HG02870 (cell line): Measurements from ENCODE around the gene RND2.
"Not testable (repeated sequence)": the region's sequence is repeated elsewhere in the genome, so short reads cannot be mapped to it uniquely, and the experiment has no call there.

Source experiments
- ATAC-seq: cut with Tn5 transposase; IDR thresholded peaks from one replicate; pipeline ENCODE4 v1.9.1; 2021; ENCODE audit warnings: mild to moderate bottlenecking, moderate library complexity; ENCODE audit not compliant: unreplicated experiment

The RND2 gene

DNA sequence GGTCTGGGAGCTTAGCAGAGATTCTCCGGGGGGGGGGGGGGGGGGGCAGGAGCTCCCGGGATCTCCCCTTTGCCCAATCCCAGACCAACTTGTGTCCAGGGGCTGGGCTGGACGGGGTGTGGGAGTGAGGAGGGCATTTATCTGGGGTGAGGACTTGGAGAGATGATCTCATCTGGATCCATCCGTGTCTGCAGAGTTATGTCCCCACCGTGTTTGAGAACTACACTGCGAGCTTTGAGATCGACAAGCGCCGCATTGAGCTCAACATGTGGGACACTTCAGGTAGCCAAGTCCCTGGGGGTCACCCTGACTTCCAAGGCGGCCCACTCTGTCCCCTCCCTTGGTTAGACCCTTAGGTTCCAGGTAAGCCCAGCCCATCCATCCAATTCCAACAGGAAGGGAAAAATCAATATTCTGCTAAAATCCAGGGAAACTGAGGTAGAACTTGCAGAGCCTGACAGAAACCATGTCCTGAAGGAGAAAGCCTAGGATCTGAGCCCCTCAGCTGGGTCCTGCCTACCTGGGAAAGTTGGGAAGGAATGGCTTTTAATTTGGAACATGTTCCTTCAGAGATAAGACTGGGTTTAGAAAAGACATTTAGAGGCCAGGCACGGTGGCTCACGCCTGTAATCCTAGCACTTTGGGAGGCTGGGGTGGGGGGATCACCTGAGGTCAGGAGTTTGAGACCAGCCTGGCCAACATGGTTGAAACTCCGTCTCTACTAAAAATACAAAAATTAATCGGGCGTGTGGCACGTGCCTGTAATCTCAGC lies 921 bp downstream of the RND2 start:
- ATAC-seq: no peak

GRCh38 chr17:43026595-43026994 lies 1.6 kb downstream of the RND2 start:
- ATAC-seq: no peak

GRCh38 chr17:43027091-43028032 lies 2.3 kb downstream of the RND2 start:
- ATAC-seq: no peak

DNA sequence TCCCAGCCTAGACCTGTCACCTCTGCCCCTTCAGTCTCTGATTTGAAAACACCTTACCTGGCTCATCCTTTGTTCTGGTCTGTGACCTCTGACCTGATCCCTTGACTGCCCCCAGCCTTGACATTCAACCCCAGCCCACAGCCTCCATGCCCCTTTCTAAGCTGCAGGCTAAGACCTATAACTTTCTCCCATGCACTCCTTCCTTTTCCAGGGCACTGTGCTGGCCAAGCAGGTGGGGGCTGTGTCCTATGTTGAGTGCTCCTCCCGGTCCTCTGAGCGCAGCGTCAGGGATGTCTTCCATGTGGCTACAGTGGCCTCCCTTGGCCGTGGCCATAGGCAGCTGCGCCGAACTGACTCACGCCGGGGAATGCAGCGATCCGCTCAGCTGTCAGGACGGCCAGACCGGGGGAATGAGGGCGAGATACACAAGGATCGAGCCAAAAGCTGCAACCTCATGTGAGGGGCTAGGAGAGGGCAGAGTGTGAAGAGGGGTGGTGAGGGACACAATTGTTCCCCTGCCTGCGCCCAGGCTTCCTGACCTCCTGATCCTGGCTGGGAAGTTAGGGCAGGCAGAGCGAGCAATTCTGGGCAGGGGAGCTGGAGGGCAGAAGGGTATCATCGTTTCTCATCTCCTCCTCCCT lies 3.3 kb downstream of the RND2 start:
- ATAC-seq: no peak

DNA sequence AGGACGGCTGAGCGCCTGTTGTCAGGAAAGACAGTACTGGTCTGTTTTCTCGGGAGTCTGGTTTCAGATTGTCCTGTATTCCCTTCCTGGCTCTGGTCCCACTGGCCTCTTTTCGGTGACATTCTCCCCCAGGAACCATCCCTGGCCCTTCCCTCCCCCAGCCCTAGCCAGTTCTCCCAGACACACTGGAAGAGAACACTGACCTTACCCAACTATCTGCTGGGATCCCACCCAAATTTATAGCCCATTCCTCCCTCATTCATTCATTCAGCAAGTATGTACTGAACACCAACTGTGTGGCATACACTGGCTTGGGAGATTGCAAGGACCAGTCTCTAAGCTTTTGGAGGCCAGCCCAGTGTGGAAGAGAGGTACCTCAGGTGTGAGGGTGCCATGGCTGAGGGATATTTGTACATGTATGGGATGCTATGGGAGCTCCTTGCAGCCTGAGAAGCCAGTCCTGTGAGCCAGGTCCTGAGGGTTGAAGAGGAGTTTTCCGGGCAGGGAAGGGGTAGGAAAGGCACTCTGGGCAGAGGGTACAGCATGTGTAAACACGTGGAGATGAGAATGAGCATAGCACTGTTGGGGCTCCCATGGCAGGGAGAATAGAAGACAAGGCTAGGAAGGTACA lies 5.2 kb downstream of the RND2 start:
- ATAC-seq: no peak

- no peak for ATAC-seq
These were observed 6.6 kb downstream of the RND2 start for GRCh38 chr17:43031666-43032065.

- no peak for ATAC-seq
These were observed 9.2 kb downstream of the RND2 start for GRCh38 chr17:43033948-43034881.

- no peak for ATAC-seq
These were observed 9.9 kb downstream of the RND2 start for GRCh38 chr17:43034894-43035293.

- no peak for ATAC-seq
These were observed 14.6 kb downstream of the RND2 start for GRCh38 chr17:43039646-43040045.

GRCh38 chr17:43040655-43041054 lies 15.6 kb downstream of the RND2 start:
- no peak for ATAC-seq

DNA sequence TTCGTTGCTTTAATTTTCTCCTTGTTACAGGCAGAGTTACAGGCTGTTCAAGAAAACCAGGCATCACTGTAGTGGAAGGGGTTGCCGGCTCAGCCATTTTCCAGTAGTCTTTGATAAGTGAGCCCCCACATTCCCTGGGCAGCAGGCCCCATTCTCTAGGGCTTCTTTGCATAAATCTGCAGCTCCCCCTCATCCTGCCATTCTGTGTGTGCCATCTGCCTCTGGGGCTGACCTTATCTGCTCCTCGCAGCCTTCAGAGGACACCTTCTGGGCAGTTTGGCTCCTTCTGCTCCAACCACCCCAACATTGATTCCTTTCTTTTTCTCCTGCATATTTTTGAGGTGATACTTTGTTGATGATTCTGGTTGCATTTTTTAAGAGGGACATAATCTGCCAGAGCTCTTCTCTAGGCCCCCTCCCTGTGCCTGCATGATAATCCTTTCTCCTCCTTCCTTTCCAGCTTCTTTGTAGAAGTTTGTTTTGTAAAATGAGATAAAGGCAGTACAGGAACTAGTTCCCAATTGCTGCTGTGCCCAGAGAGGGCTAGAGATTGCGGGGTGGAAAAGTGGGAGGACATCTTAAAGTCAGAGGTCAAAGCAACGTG lies 17.1 kb downstream of the RND2 start:
- ATAC-seq: no peak

DNA sequence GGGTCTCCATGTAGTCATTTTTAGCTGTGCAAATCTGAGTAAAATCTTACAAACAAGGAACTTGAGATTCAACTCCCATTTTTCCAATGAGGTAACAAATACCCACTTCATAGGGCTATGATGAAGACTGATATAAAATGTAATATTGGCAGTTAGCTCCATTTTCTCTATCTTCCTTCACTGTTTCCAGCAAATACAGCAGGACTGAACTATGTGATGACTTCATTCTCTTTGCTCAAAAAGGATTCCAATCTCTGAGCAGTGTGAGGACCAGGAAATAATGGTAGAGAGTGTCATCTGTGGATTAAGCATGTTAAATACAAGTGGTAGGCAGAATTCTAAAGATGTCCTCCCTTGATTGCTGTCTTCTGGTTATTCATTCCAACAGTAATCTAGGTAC lies 18.3 kb downstream of the RND2 start:
- no peak for ATAC-seq

DNA sequence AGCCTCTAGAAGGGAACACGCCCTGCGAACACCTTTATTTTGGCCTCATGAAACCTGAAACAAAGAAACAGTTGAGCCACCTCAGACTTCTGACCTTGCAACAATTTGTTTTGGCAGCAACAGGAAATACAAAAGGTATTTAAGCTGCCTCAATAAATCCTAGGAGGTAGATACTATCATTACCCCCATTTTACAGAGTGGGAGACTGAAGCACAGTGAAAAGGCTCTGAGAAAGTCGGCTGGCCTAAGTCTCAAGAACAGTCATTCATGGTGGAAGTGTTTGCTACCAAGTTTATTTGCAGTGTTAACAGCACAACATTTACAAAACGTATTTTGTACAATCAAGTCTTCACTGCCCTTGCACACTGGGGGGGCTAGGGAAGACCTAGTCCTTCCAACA lies 19.0 kb downstream of the RND2 start:
- no peak for ATAC-seq

DNA sequence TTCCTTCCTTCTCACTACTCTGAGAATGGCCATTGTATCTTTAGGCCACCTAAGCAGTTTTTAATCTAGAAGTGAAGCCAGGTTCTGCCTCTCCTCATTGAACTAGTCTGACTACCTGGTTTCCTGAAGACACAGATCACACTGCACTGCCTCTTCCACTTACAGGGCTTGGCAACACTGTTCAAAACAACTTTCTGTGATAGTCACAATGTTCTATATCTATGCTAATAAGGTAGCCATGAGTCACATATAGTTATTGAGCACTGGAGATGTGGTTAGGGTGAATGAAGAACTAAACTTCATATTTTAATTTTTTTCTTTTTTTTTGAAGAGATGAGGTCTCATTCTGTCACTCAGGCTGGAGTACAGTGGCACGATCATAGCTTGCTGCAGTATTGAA lies 26.9 kb downstream of the RND2 start:
- no peak for ATAC-seq

- not testable (repeated sequence) for ATAC-seq
These were observed 28.0 kb downstream of the RND2 start for GRCh38 chr17:43053008-43053407.

DNA sequence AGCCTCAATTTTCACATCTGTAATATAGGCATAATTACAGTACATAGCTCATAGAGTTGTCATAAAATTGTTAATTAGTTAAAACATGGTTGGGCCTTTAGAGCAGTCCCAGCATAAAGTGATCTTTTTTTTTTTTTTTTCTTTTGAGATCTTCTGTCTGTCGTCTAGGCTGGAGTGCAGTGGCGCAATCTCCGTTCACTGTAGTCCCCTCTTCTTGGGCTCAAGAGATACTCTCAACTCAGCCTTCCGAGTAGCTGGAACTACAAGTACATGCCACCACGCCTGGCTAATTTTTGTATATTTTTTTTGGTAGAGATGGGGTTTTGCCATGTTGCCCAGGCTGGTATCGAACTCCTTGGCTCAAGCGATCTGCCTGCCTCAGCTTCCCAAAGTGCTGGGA lies 31.0 kb downstream of the RND2 start:
- ATAC-seq: no peak

- ATAC-seq: no peak
These were observed 38.1 kb downstream of the RND2 start for GRCh38 chr17:43062984-43063638.

GRCh38 chr17:43068570-43069367 lies 43.7 kb downstream of the RND2 start:
- ATAC-seq: no peak
